Cardiac muscle cell (in vitro differentiated cells and primary cell): Measurements from ENCODE around the gene PTCSC3. TPM values are rescaled to one million over a fixed set of nuclear protein-coding genes. Genes with fewer than 3 reads are reported as not detected.

Experiments used
- DNase-seq, 2 donors: peaks; one replicate each; pipeline versions ENCODE4 v3.0.0 to v3.0.0-alpha.2; 2010 to 2017; ENCODE audit warnings: low read depth in 1 of 2, low spot score in 1 of 2
- H3K27ac ChIP-seq: fragments of 200-600 bp; sonication (generic); 2 replicates; pipeline ENCODE4 v1.5.1; 2016
- H3K27me3 ChIP-seq: fragments of 200-600 bp; sonication (generic); 2 replicates; pipeline ENCODE4 v1.6.0; 2016; ENCODE audit warnings: control low read depth
- H3K36me3 ChIP-seq: fragments of 200-600 bp; sonication (generic); 2 replicates; pipeline ENCODE4 v1.5.1; 2016; ENCODE audit warnings: control low read depth
- H3K4me1 ChIP-seq: fragments of 200-600 bp; sonication (generic); 2 replicates; pipeline ENCODE4 v1.8.1; 2017; ENCODE audit warnings: low read depth, mild to moderate bottlenecking, mixed run types
- H3K4me3 ChIP-seq: fragments of 200-600 bp; sonication (generic); 2 replicates; pipeline ENCODE4 v1.5.1; 2016; ENCODE audit warnings: mild to moderate bottlenecking
- H3K9me3 ChIP-seq: fragments of 200-600 bp; sonication (generic); 2 replicates; pipeline ENCODE4 v1.5.1; 2017; ENCODE audit warnings: low read depth, mild to moderate bottlenecking, control low read depth
- polyA plus RNA-seq: library from polyadenylated mRNA; unstranded; fragments of >200 nt; fragmentation: Nextera tagmentation; extraction: Ambion mirVana; gene quantifications from 2 replicates; pipeline ENCODE4 v1.2.1, GENCODE V29; 2016
- total RNA-seq: library from RNA; depleted of rRNA; stranded (reverse); fragments of >200 nt; gene quantifications from 2 replicates; pipeline ENCODE4 v1.2.3, GENCODE V29; 2016
- TF ChIP-seq, protein P1 (sequence below): IDR thresholded peaks from 2 replicates; pipeline ENCODE4 v1.5.1; 2012; ENCODE audit warnings: low read depth, mild to moderate bottlenecking, low read length

Gene PTCSC3
- total and polyA plus RNA-seq, 2 experiments from 2014 or later, result not detected

DNA sequence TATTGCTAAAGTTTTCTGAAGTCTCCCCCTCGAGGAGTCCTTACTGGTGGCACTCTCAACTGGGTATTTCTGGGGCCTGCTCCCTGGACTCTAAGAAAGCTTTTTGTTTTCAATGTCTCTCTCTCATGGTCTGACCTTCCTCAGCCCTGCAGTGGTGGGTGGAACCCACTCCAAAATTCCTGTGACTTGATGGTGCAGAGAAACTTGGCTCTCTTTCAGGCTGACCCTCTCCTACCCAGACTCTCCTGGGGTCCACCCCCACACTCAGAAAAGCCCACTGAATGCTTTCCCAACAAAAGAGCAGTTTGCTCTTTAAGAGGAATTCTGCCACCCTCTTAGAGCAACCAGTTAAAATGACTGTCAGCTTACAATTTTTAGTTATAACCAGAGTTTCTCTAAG lies 967 bp upstream of the PTCSC3 start:
- Histone ChIP-seq H3K36me3 (no peaks in the 10 kb centered on the region), H3K4me3 (no peak overlapping the region), H3K4me1 (no peaks in the 10 kb centered on the region), H3K27me3 (no peaks in the 10 kb centered on the region), H3K27ac (no peak overlapping the region), H3K9me3 (no peaks in the 10 kb centered on the region)
- TF ChIP-seq, protein P1, sequence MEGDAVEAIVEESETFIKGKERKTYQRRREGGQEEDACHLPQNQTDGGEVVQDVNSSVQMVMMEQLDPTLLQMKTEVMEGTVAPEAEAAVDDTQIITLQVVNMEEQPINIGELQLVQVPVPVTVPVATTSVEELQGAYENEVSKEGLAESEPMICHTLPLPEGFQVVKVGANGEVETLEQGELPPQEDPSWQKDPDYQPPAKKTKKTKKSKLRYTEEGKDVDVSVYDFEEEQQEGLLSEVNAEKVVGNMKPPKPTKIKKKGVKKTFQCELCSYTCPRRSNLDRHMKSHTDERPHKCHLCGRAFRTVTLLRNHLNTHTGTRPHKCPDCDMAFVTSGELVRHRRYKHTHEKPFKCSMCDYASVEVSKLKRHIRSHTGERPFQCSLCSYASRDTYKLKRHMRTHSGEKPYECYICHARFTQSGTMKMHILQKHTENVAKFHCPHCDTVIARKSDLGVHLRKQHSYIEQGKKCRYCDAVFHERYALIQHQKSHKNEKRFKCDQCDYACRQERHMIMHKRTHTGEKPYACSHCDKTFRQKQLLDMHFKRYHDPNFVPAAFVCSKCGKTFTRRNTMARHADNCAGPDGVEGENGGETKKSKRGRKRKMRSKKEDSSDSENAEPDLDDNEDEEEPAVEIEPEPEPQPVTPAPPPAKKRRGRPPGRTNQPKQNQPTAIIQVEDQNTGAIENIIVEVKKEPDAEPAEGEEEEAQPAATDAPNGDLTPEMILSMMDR, result no peak
- no peak for DNase-seq

DNA sequence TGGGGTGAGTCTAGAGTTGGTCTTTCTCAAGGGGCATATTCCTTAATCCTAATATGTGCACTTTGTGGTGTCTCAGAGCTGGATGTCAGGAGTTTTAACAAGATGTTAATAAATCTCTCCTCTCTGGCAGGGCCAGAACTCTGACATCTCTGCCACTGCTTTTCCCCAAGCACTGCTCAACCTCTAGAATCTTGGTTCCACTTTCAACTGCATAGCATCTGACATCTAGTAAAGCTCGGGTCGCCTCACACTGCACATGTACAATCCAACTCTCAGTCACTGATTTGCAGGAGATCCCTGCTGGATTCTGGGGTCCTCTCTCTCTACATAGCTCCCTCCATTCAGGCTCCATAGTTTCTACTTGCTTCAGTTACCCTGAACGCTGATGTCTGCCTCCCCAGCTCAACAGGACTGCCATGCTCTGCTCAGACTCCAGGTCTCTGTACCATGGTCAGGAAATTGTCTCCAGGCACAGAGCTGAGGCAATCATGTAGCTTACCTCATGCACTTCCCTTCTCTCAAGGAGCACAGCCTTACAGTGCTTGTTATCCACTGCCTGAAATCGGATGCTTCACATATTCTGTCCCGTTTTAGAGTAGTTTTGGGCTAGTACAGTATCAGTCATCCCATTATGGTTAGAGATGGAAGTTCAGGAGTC lies 1.6 kb downstream of the PTCSC3 start:
- H3K4me3 ChIP-seq, result no peak overlapping the region
- no peaks in the 10 kb centered on the region for H3K27me3 ChIP-seq
- TF ChIP-seq, protein P1, result no peak
- H3K4me1 ChIP-seq, result no peaks in the 10 kb centered on the region
- no peaks in the 10 kb centered on the region for H3K36me3 ChIP-seq
- H3K27ac ChIP-seq, result no peak overlapping the region
- DNase-seq, result no peak
- no peaks in the 10 kb centered on the region for H3K9me3 ChIP-seq

DNA sequence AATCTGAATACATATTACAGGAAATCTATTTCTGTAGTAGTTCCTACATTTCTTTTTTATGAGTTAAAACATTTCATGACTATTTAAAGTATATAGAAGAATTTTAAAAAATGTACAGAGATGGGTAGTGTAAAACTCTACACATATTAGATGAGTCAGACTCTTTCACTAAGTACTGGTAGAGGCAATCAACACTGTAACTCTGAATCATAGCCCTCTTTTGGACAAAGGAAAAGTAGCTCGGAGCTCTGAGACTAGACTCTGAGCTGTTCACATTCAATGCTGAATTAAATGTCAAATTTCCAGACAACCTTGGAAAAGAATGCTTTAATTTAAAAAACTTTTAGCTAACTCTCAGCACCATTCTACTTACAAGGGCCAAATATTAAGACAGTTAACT lies 3.4 kb downstream of the PTCSC3 start:
- H3K27ac ChIP-seq, result no peak overlapping the region
- no peaks in the 10 kb centered on the region for H3K4me1 ChIP-seq
- no peaks in the 10 kb centered on the region for H3K9me3 ChIP-seq
- no peaks in the 10 kb centered on the region for H3K27me3 ChIP-seq
- no peaks in the 10 kb centered on the region for H3K36me3 ChIP-seq
- TF ChIP-seq, protein P1, result no peak
- DNase-seq, result no peak
- no peak overlapping the region for H3K4me3 ChIP-seq

DNA sequence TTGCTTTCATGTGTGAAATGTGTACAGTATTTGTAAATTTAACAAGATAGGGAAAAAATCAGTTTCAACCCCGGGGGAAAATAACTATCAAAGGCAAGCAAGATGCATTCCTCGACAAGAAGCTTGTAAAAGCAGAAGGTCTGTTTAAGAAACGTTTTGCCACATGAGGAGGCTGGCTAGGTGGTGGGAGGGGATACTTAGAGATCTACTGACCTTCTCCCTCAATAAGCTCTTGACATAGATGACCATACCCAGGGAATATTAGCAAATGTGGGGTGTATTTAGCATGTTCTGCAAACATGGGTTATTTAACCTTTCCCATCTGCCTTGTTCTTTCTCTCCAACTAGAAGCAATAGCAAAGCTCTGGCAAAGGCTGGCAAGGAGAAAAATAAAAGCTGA lies 4.9 kb downstream of the PTCSC3 start:
- H3K4me1 ChIP-seq, result no peaks in the 10 kb centered on the region
- H3K27ac ChIP-seq, result no peak overlapping the region
- no peaks in the 10 kb centered on the region for H3K27me3 ChIP-seq
- no peaks in the 10 kb centered on the region for H3K9me3 ChIP-seq
- DNase-seq, result no peak
- H3K4me3 ChIP-seq, result no peak overlapping the region
- H3K36me3 ChIP-seq, result no peaks in the 10 kb centered on the region
- TF ChIP-seq, protein P1, result no peak

DNA sequence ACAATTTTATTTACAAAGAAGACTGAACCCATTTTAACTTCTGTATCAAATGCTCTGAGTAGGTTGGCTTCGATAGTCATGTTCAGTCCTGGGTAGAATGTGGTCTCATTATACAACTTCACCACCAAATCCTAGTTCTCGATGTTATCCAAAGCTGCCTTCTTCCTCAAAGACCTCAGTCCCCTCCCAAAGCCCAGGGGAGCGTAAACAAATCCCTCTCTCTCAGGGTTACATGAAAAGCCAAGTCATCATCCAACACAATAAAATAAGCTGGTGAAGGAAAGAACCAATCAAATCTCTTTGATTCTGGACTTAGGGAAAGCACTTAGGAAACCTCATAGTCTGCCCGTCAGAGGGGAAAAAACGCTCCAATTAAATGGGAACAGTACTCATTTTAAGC lies 9.1 kb downstream of the PTCSC3 start:
- Histone ChIP-seq H3K27ac (no peak overlapping the region), H3K27me3 (no peaks in the 10 kb centered on the region), H3K4me1 (no peaks in the 10 kb centered on the region), H3K9me3 (no peaks in the 10 kb centered on the region), H3K36me3 (no peaks in the 10 kb centered on the region), H3K4me3 (no peak overlapping the region)
- TF ChIP-seq, protein P1, result no peak
- DNase-seq, result no peak
